HG03103 (cell line): ENCODE data around the gene NKD1.
A peak's percentile ranks its signal among the peaks of the same experiment; 100 is the strongest.

Experiments used
- ATAC-seq: cut with Tn5 transposase; IDR thresholded peaks from one replicate; pipeline ENCODE4 v1.9.1; 2021; ENCODE audit warnings: low read depth; ENCODE audit not compliant: unreplicated experiment

The NKD1 gene

GRCh38 chr16:50665128-50665878 lies 117.1 kb downstream of the NKD1 start:
- no peak for ATAC-seq

- peak; percentile 86 for ATAC-seq
Measured at GRCh38 chr16:50666658-50667496, 118.7 kb downstream of the NKD1 start.

GRCh38 chr16:50667497-50668367 lies 119.5 kb downstream of the NKD1 start:
- ATAC-seq = no peak

- ATAC-seq = no peak
Measured at GRCh38 chr16:50668368-50669008, 120.3 kb downstream of the NKD1 start.

- ATAC-seq = no peak
Measured at GRCh38 chr16:50669741-50670140, 121.5 kb downstream of the NKD1 start.

GRCh38 chr16:50670476-50670875 lies 122.3 kb downstream of the NKD1 start:
- ATAC-seq = no peak

- no peak for ATAC-seq
Measured at GRCh38 chr16:50671644-50672260, 123.6 kb downstream of the NKD1 start.

- ATAC-seq = no peak
Measured at GRCh38 chr16:50673496-50674275, 125.5 kb downstream of the NKD1 start.

- ATAC-seq = no peak
Measured at GRCh38 chr16:50674831-50675230, 126.6 kb downstream of the NKD1 start.

GRCh38 chr16:50675686-50676610 lies 127.8 kb downstream of the NKD1 start:
- ATAC-seq = no peak

GRCh38 chr16:50676684-50677225 lies 128.6 kb downstream of the NKD1 start:
- ATAC-seq = no peak

- ATAC-seq = no peak
Measured at GRCh38 chr16:50677351-50677750, 129.2 kb downstream of the NKD1 start.

GRCh38 chr16:50678531-50678930 lies 130.3 kb downstream of the NKD1 start:
- ATAC-seq = no peak

- no peak for ATAC-seq
Measured at GRCh38 chr16:50679266-50679665, 131.1 kb downstream of the NKD1 start.

GRCh38 chr16:50679676-50680555 lies 131.7 kb downstream of the NKD1 start:
- ATAC-seq = no peak

GRCh38 chr16:50680556-50680893 lies 132.3 kb downstream of the NKD1 start:
- no peak for ATAC-seq
